Naive thymus-derived CD4-positive, alpha-beta T cell (primary cell): Measurements from ENCODE around the gene SNTA1. TPM values are rescaled to one million over a fixed set of nuclear protein-coding genes. Genes with fewer than 3 reads are reported as not detected.
"Not testable (repeated sequence)": the region's sequence is repeated elsewhere in the genome, so short reads cannot be mapped to it uniquely, and the experiment has no call there.

Source experiments
- ATAC-seq: fragments of 150-1000 bp; cut with Tn5 transposase; 2 replicates; pipeline ENCODE4 v1.10.0; 2021; ENCODE audit warnings: mild to moderate bottlenecking, moderate library complexity
- CTCF ChIA-PET: fragments of 350-600 bp; sonication (Branson Sonifier 250); formaldehyde crosslinking; loops from one replicate; lab custom pipeline; 2021; ENCODE audit warnings: antibody characterized with exemption; lab: Charles Lee
- POLR2A ChIA-PET: fragments of 350-600 bp; sonication (Branson Sonifier 250); formaldehyde crosslinking; loops from one replicate; lab custom pipeline; 2021; ENCODE audit warnings: antibody characterized with exemption, inconsistent platforms; lab: Charles Lee
- DNase-seq, 9 donors: peaks; one replicate each; pipeline versions ENCODE4 v3.0.0 to v3.0.0-alpha.2; 2020 to 2022; ENCODE audit warnings: mixed read lengths in 1 of 9
- H3K27ac ChIP-seq: one replicate; pipeline ENCODE4 v1.7.0; 2013; ENCODE audit warnings: mild to moderate bottlenecking, low read depth, low read length, moderate library complexity
- H3K27me3 ChIP-seq, 2 donors: one replicate each; pipeline ENCODE4 v1.7.0; 2013; ENCODE audit warnings: low read length in 2 of 2, mild to moderate bottlenecking in 2 of 2, moderate library complexity in 2 of 2; ENCODE audit not compliant: control insufficient read depth in 2 of 2, insufficient read depth in 2 of 2
- H3K36me3 ChIP-seq, 3 experiments: 1 replicate in 2 of 3; 2 replicates in 1 of 3; pipeline ENCODE4 v1.7.0; 2013; ENCODE audit warnings: low read length in 3 of 3, mild to moderate bottlenecking in 3 of 3, moderate library complexity in 1 of 3; ENCODE audit not compliant: insufficient read depth in 3 of 3, control insufficient read depth in 2 of 3
- H3K4me1 ChIP-seq, 2 donors: one replicate each; pipeline ENCODE4 v1.7.0; 2013; ENCODE audit warnings: low read length in 2 of 2, mild to moderate bottlenecking in 2 of 2, moderate library complexity in 1 of 2; ENCODE audit not compliant: control insufficient read depth in 2 of 2, insufficient read depth in 2 of 2
- H3K4me3 ChIP-seq: 2 replicates; pipeline ENCODE4 v1.7.0; 2013; ENCODE audit warnings: mild to moderate bottlenecking, low read length
- H3K9me3 ChIP-seq, 3 experiments: 1 replicate in 2 of 3; 2 replicates in 1 of 3; pipeline ENCODE4 v1.7.0; 2013; ENCODE audit warnings: low read length in 3 of 3; ENCODE audit not compliant: control insufficient read depth in 2 of 3
- H3K27ac Mint-ChIP-seq, 9 donors: one replicate each; pipeline ENCODE4 v1.8.0; 2020 to 2022; ENCODE audit warnings: mixed read lengths in 9 of 9, mild to moderate bottlenecking in 8 of 9, moderate library complexity in 5 of 9, inconsistent platforms in 2 of 9
- H3K27me3 Mint-ChIP-seq, 5 donors: one replicate each; pipeline ENCODE4 v1.8.0; 2021 to 2022; ENCODE audit warnings: mixed read lengths in 5 of 5, mild to moderate bottlenecking in 1 of 5
- H3K36me3 Mint-ChIP-seq, 5 donors: one replicate each; pipeline ENCODE4 v1.8.0; 2020 to 2022; ENCODE audit warnings: mixed read lengths in 5 of 5, mild to moderate bottlenecking in 3 of 5, inconsistent platforms in 1 of 5
- H3K4me1 Mint-ChIP-seq, 7 donors: one replicate each; pipeline ENCODE4 v1.8.0; 2020 to 2022; ENCODE audit warnings: mixed read lengths in 7 of 7, mild to moderate bottlenecking in 3 of 7, inconsistent platforms in 1 of 7
- H3K4me3 Mint-ChIP-seq, 10 donors: one replicate each; pipeline ENCODE4 v1.8.0; 2020 to 2022; ENCODE audit warnings: mild to moderate bottlenecking in 10 of 10, mixed read lengths in 10 of 10, moderate library complexity in 6 of 10, inconsistent platforms in 2 of 10
- H3K9me3 Mint-ChIP-seq, 11 donors: one replicate each; pipeline ENCODE4 v1.8.0; 2020 to 2022; ENCODE audit warnings: mixed read lengths in 11 of 11, mild to moderate bottlenecking in 4 of 11, inconsistent platforms in 1 of 11, moderate library complexity in 1 of 11
- intact Hi-C, 2 donors: fragments of 100-400 bp; cut with micrococcal nuclease; formaldehyde crosslinking; loops; one replicate each; pipeline ENCODE4 v1.15.1; 2023
- polyA plus RNA-seq, 2 donors: library from polyadenylated mRNA; unstranded; fragments of 300-500 nt; fragmentation: Illumina TruSeq; gene quantifications; one replicate each; pipeline ENCODE4 v1.2.3, GENCODE V29; 2021
- total RNA-seq, 6 experiments: library from RNA in 5 of 6; stranded (reverse) in 5 of 6; gene quantifications; 1 replicate in 5 of 6; 2 replicates in 1 of 6; pipeline ENCODE4 v1.2.3 and lab custom pipeline; 2021 to 2026

SNTA1 gene
- total and polyA plus RNA-seq, 7 experiments from 2014 or later, result 2.0 to 7.2 (median 2.9) TPM

GRCh38 chr20:33459599-33459998 is 16.0 kb upstream of the SNTA1 start:
- no peaks in the 10 kb centered on the region for H3K9me3 Mint-ChIP-seq
- no peak overlapping the region for H3K4me3 ChIP-seq
- no peaks in the 10 kb centered on the region for H3K36me3 Mint-ChIP-seq
- H3K27me3 ChIP-seq, result no peaks in the 10 kb centered on the region
- H3K27ac Mint-ChIP-seq, result peak overlapping the region in 1 of 9 donors; percentile 30
- no peak overlapping the region for H3K4me3 Mint-ChIP-seq
- DNase-seq (no peak), ATAC-seq (no peak)
- no peaks in the 10 kb centered on the region for H3K36me3 ChIP-seq
- no peaks in the 10 kb centered on the region for H3K4me1 ChIP-seq
- no peaks in the 10 kb centered on the region for H3K9me3 ChIP-seq
- H3K27ac ChIP-seq, result no peak overlapping the region
- H3K4me1 Mint-ChIP-seq, result peaks cover 0 to 4% (median 0%) of the 10 kb centered on the region in 7 donors
- intact Hi-C loops, result loop anchor here in 1 of 2 donors (5.0 kb wide), 1 partner anchor 668 kb away; no protein-coding TSS in a partner anchor
- ChIA-PET CTCF (interaction anchor here (0.7 kb wide), 1 partner anchor 1292 kb away, joined by 4 read pairs; no protein-coding TSS in a partner anchor), POLR2A (no interaction called here)
- peaks cover 0 to 3% (median 0%) of the 10 kb centered on the region in 5 donors for H3K27me3 Mint-ChIP-seq

- not testable (repeated sequence) for H3K27me3 Mint-ChIP-seq, H3K27me3 ChIP-seq, H3K9me3 Mint-ChIP-seq, H3K4me3 ChIP-seq, H3K36me3 Mint-ChIP-seq, H3K4me1 Mint-ChIP-seq, H3K4me1 ChIP-seq, H3K9me3 ChIP-seq, H3K36me3 ChIP-seq, H3K4me3 Mint-ChIP-seq, H3K27ac ChIP-seq
- H3K27ac Mint-ChIP-seq, result peak overlapping the region in 1 of 9 donors; percentile 47
- peak; percentile 49 to 83 (median 71) for DNase-seq
- intact Hi-C loops, result loop anchor here (1.0 to 5.0 kb wide), 6 partner anchors 196 to 670 kb away; partner anchors contain the start of gene ZNF341 (in 2 of the 2)
- peak; percentile 97 for ATAC-seq
- POLR2A ChIA-PET, result interaction anchor here (0.8 to 1.1 kb wide), 3 partner anchors 209 to 212 kb away, joined by 3 to 4 read pairs (median 4); partner anchors contain the start of gene ACTL10
- CTCF ChIA-PET, result interaction anchor here (0.7 to 1.0 kb wide), 5 partner anchors 13 to 271 kb away, joined by 3 to 16 read pairs (median 4); partner anchors contain the start of genes ACTL10 and SNTA1
Measured at GRCh38 chr20:33456916-33457642, 13.5 kb upstream of the SNTA1 start.

GRCh38 chr20:33450867-33451266 is 7.3 kb upstream of the SNTA1 start:
- intact Hi-C loops, result no loop called here
- no peaks in the 10 kb centered on the region for H3K9me3 ChIP-seq
- Mint-ChIP-seq H3K27me3 (peaks cover 0 to 5% (median 0%) of the 10 kb centered on the region in 5 donors), H3K9me3 (peaks cover 0 to 1% (median 0%) of the 10 kb centered on the region in 11 donors), H3K4me3 (no peak overlapping the region), H3K4me1 (peaks cover 0 to 7% (median 1%) of the 10 kb centered on the region in 7 donors), H3K27ac (no peak overlapping the region), H3K36me3 (no peaks in the 10 kb centered on the region)
- no peak for DNase-seq
- ChIA-PET CTCF (interaction anchor here (1.5 kb wide), 1 partner anchor 218 kb away, joined by 5 read pairs; no protein-coding TSS in a partner anchor), POLR2A (interaction anchor here (1.3 kb wide), 1 partner anchor 220 kb away, joined by 3 read pairs; no protein-coding TSS in a partner anchor)
- no peaks in the 10 kb centered on the region for H3K4me1 ChIP-seq
- H3K27ac ChIP-seq, result no peak overlapping the region
- ATAC-seq, result no peak
- no peaks in the 10 kb centered on the region for H3K27me3 ChIP-seq
- no peak overlapping the region for H3K4me3 ChIP-seq
- no peaks in the 10 kb centered on the region for H3K36me3 ChIP-seq

GRCh38 chr20:33445881-33446625 is 2.5 kb upstream of the SNTA1 start:
- Mint-ChIP-seq H3K27me3 (peaks cover 0 to 20% (median 0%) of the 10 kb centered on the region in 5 donors), H3K36me3 (no peaks in the 10 kb centered on the region), H3K4me3 (peak overlapping the region in 1 of 10 donors; percentile 34), H3K9me3 (peaks cover 0 to 2% (median 0%) of the 10 kb centered on the region in 11 donors), H3K4me1 (peaks cover 16 to 32% (median 22%) of the 10 kb centered on the region in 7 donors), H3K27ac (peak overlapping the region in 3 of 9 donors; percentile 4 to 57 (median 5))
- H3K36me3 ChIP-seq, result peaks cover 0 to 3% (median 0%) of the 10 kb centered on the region in 3 experiments
- no peak for ATAC-seq
- no peak for DNase-seq
- peaks cover 10 to 11% of the 10 kb centered on the region in 2 donors for H3K4me1 ChIP-seq
- intact Hi-C loops, result loop anchor here (1.0 to 10.0 kb wide), 4 partner anchors 43 to 351 kb away; partner anchors contain the start of gene ACTL10 (in 1 of the 2)
- ChIA-PET POLR2A (interaction anchor here (0.6 kb wide), 1 partner anchor 665 kb away, joined by 3 read pairs; no protein-coding TSS in a partner anchor), CTCF (interaction anchor here (0.7 to 2.0 kb wide), 2 partner anchors 111 to 222 kb away, joined by 5 to 7 read pairs; partner anchors contain the start of gene ACTL10)
- H3K9me3 ChIP-seq, result no peaks in the 10 kb centered on the region
- no peak overlapping the region for H3K27ac ChIP-seq
- H3K4me3 ChIP-seq, result no peak overlapping the region
- H3K27me3 ChIP-seq, result no peaks in the 10 kb centered on the region

- peaks cover 16 to 32% (median 22%) of the 10 kb centered on the region in 7 donors for H3K4me1 Mint-ChIP-seq
- ATAC-seq (no peak), DNase-seq (peak in 1 of 9 donors; percentile 23)
- no peaks in the 10 kb centered on the region for H3K27me3 ChIP-seq
- peak overlapping the region; percentile 69 to 95 (median 90) for H3K27ac Mint-ChIP-seq
- peak overlapping the region; percentile 58 for H3K27ac ChIP-seq
- H3K27me3 Mint-ChIP-seq, result peaks cover 0 to 19% (median 0%) of the 10 kb centered on the region in 5 donors
- no peaks in the 10 kb centered on the region for H3K9me3 ChIP-seq
- H3K9me3 Mint-ChIP-seq, result peaks cover 0 to 2% (median 0%) of the 10 kb centered on the region in 11 donors
- intact Hi-C loops, result loop anchor here (1.0 to 10.0 kb wide), 12 partner anchors 44 to 667 kb away; partner anchors contain the start of genes ACTL10 (in 1 of the 2), CDK5RAP1 (in 1 of the 2), CHMP4B (in 1 of the 2) and EIF2S2 (in 1 of the 2)
- no peaks in the 10 kb centered on the region for H3K36me3 Mint-ChIP-seq
- peak overlapping the region; percentile 96 for H3K4me3 ChIP-seq
- peaks cover 10 to 11% of the 10 kb centered on the region in 2 donors for H3K4me1 ChIP-seq
- peak overlapping the region; percentile 82 to 96 (median 92) for H3K4me3 Mint-ChIP-seq
- peaks cover 0 to 3% (median 0%) of the 10 kb centered on the region in 3 experiments for H3K36me3 ChIP-seq
- CTCF ChIA-PET, result interaction anchor here (0.6 to 2.2 kb wide), 5 partner anchors 10 to 223 kb away, joined by 3 to 10 read pairs (median 5); partner anchors contain the start of genes ACTL10 and CDK5RAP1
- POLR2A ChIA-PET, result interaction anchor here (0.6 to 1.6 kb wide), 8 partner anchors 44 to 669 kb away, joined by 3 to 8 read pairs (median 4); partner anchors contain the start of genes CBFA2T2, CDK5RAP1, EIF2S2 and PXMP4
Measured at GRCh38 chr20:33444797-33445560, 1.4 kb upstream of the SNTA1 start.
